HPDE6-E6E7 (cell line): ENCODE measurements around the gene SLC23A1.
A peak's percentile ranks its signal among the peaks of the same experiment; 100 is the strongest.
"Not testable (repeated sequence)": the region's sequence is repeated elsewhere in the genome, so short reads cannot be mapped to it uniquely, and the experiment has no call there.

Experiments used
- DNase-seq: peaks from one replicate; pipeline ENCODE4 v3.0.0; 2011; ENCODE audit warnings: missing footprints; ENCODE audit errors: extremely low spot score

Gene SLC23A1

GRCh38 chr5:139383275-139383992 lies at the start of gene SLC23A1:
SLC23A1 (minus strand) TSS chr5:139383297; CDS start chr5:139383253, 44 bp downstream.
- DNase-seq, result no peak

- no peak for DNase-seq
These were observed 48.6 kb upstream of the SLC23A1 start for GRCh38 chr5:139431706-139432105.

- DNase-seq, result no peak
These were observed 46.9 kb upstream of the SLC23A1 start for GRCh38 chr5:139430015-139430414.

GRCh38 chr5:139426203-139426885 lies 43.2 kb upstream of the SLC23A1 start:
- no peak for DNase-seq

GRCh38 chr5:139425497-139425896 lies 42.4 kb upstream of the SLC23A1 start:
- no peak for DNase-seq

- peak; percentile 76 for DNase-seq
These were observed 39.3 kb upstream of the SLC23A1 start for GRCh38 chr5:139422307-139422893.

GRCh38 chr5:139419226-139420192 lies 36.4 kb upstream of the SLC23A1 start:
- no peak for DNase-seq

- DNase-seq, result no peak
These were observed 35.7 kb upstream of the SLC23A1 start for GRCh38 chr5:139418793-139419192.

GRCh38 chr5:139417214-139417613 lies 34.1 kb upstream of the SLC23A1 start:
- DNase-seq, result no peak

GRCh38 chr5:139416651-139417050 lies 33.6 kb upstream of the SLC23A1 start:
- DNase-seq, result no peak

- DNase-seq, result no peak
These were observed 32.8 kb upstream of the SLC23A1 start for GRCh38 chr5:139415869-139416268.

GRCh38 chr5:139415221-139415861 lies 32.2 kb upstream of the SLC23A1 start:
- no peak for DNase-seq

- DNase-seq, result no peak
These were observed 31.6 kb upstream of the SLC23A1 start for GRCh38 chr5:139414581-139415130.

GRCh38 chr5:139413963-139414362 lies 30.9 kb upstream of the SLC23A1 start:
- no peak for DNase-seq

GRCh38 chr5:139413153-139413552 lies 30.1 kb upstream of the SLC23A1 start:
- DNase-seq, result no peak

GRCh38 chr5:139410993-139411828 lies 28.1 kb upstream of the SLC23A1 start:
- no peak for DNase-seq

- no peak for DNase-seq
These were observed 27.3 kb upstream of the SLC23A1 start for GRCh38 chr5:139410121-139410992.

GRCh38 chr5:139409116-139409515 lies 26.0 kb upstream of the SLC23A1 start:
- DNase-seq, result not testable (repeated sequence)

- no peak for DNase-seq
These were observed 25.1 kb upstream of the SLC23A1 start for GRCh38 chr5:139408191-139408590.
